Measurements from ENCODE around the gene SERPINF2.
"Not testable (repeated sequence)": the region's sequence is repeated elsewhere in the genome, so short reads cannot be mapped to it uniquely, and the experiment has no call there.

SERPINF2 gene

GRCh38 chr17:1742371-1743087 is at the start of gene SERPINF2:
SERPINF2 (plus strand) TSS chr17:1742871; CDS start chr17:1744996, 2,125 bp downstream.
- H3K9ac ChIP-seq (ENCODE audit: low read length) = no peak within 1 kb of the TSS
- H3K4me3 ChIP-seq (ENCODE audit: low read length) = no peak within 1 kb of the TSS
- H3K9me3 ChIP-seq (ENCODE audit: control insufficient read depth, low read length) = no peaks in the 10 kb centered on the region
- DNase-seq (ENCODE audit: low read depth) = no peak
- H3K27me3 ChIP-seq (replicated peaks; ENCODE audit: control insufficient read depth, insufficient read depth, low read length) = no peaks in the 10 kb centered on the region
- peaks cover 21% of the 10 kb centered on the region for H3K4me1 ChIP-seq (ENCODE audit: control insufficient read depth, insufficient read depth, low read length)
- H3K36me3 ChIP-seq (ENCODE audit: control insufficient read depth, insufficient read depth, low read length, severe bottlenecking) = peaks cover 5% of the 10 kb centered on the region

- Histone ChIP-seq H3K4me3 (ENCODE audit: low read length) (no peak overlapping the region), H3K27me3 (replicated peaks; ENCODE audit: control insufficient read depth, insufficient read depth, low read length) (no peaks in the 10 kb centered on the region), H3K9me3 (ENCODE audit: control insufficient read depth, low read length) (peaks cover 4% of the 10 kb centered on the region), H3K4me1 (ENCODE audit: control insufficient read depth, insufficient read depth, low read length) (no peaks in the 10 kb centered on the region), H3K9ac (ENCODE audit: low read length) (no peak overlapping the region), H3K36me3 (ENCODE audit: control insufficient read depth, insufficient read depth, low read length, severe bottlenecking) (no peaks in the 10 kb centered on the region)
- DNase-seq (ENCODE audit: low read depth) = no peak
These were observed 49.3 kb upstream of the SERPINF2 start for GRCh38 chr17:1693339-1693738.

GRCh38 chr17:1695365-1695764 is 47.3 kb upstream of the SERPINF2 start:
- Histone ChIP-seq H3K4me3 (ENCODE audit: low read length) (no peak overlapping the region), H3K36me3 (ENCODE audit: control insufficient read depth, insufficient read depth, low read length, severe bottlenecking) (no peaks in the 10 kb centered on the region), H3K4me1 (ENCODE audit: control insufficient read depth, insufficient read depth, low read length) (no peaks in the 10 kb centered on the region), H3K9me3 (ENCODE audit: control insufficient read depth, low read length) (peaks cover 4% of the 10 kb centered on the region), H3K27me3 (replicated peaks; ENCODE audit: control insufficient read depth, insufficient read depth, low read length) (no peaks in the 10 kb centered on the region), H3K9ac (ENCODE audit: low read length) (no peak overlapping the region)
- DNase-seq (ENCODE audit: low read depth) = no peak

DNA sequence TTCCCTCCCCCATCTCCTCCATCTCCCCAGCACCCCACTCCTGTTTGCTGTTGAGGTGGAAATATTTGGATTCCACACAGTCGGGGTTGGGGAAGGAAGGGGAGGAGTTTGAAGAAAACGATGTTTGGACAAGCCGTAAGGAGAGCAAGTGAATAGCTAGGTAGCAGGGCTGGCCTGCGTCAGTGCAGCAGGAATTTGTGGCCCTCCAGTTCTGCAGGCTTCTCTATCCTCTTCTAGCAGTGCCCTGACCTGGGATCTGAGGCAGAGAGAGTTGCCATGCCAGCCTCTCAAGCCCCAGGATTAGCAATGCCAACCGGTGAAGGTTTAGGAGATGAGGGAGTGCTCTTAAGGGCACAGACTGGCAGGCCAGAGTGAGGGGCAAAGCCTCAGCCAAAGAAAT is 45.0 kb upstream of the SERPINF2 start:
- DNase-seq (ENCODE audit: low read depth) = no peak
- Histone ChIP-seq H3K27me3 (replicated peaks; ENCODE audit: control insufficient read depth, insufficient read depth, low read length) (no peaks in the 10 kb centered on the region), H3K4me3 (ENCODE audit: low read length) (no peak overlapping the region), H3K9me3 (ENCODE audit: control insufficient read depth, low read length) (peaks cover under 1% of the 10 kb centered on the region), H3K4me1 (ENCODE audit: control insufficient read depth, insufficient read depth, low read length) (no peaks in the 10 kb centered on the region), H3K36me3 (ENCODE audit: control insufficient read depth, insufficient read depth, low read length, severe bottlenecking) (no peaks in the 10 kb centered on the region), H3K9ac (ENCODE audit: low read length) (no peak overlapping the region)

DNA sequence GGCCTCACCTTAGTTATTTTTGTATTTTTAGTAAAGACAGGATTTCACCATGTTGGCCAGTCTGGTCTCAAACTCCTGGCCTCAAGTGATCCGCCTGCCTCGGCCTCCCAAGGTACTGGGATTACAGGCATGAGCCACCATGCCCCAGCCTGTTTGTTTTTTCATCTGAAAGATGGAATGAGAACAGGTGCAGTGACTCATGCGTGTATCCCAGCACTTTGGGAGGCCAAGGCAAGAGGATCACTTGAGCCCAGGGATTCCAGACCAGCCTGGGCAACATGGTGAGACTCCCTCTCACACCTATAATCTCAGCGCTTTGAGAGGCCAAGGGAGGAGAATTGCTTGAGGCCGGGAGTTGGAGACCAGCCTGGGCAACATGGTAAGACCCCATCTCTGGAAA is 42.8 kb upstream of the SERPINF2 start:
- H3K27me3 ChIP-seq (replicated peaks; ENCODE audit: control insufficient read depth, insufficient read depth, low read length); H3K4me3 ChIP-seq (ENCODE audit: low read length); H3K9ac ChIP-seq (ENCODE audit: low read length); H3K4me1 ChIP-seq (ENCODE audit: control insufficient read depth, insufficient read depth, low read length); DNase-seq (ENCODE audit: low read depth); H3K36me3 ChIP-seq (ENCODE audit: control insufficient read depth, insufficient read depth, low read length, severe bottlenecking); H3K9me3 ChIP-seq (ENCODE audit: control insufficient read depth, low read length): not testable (repeated sequence)

DNA sequence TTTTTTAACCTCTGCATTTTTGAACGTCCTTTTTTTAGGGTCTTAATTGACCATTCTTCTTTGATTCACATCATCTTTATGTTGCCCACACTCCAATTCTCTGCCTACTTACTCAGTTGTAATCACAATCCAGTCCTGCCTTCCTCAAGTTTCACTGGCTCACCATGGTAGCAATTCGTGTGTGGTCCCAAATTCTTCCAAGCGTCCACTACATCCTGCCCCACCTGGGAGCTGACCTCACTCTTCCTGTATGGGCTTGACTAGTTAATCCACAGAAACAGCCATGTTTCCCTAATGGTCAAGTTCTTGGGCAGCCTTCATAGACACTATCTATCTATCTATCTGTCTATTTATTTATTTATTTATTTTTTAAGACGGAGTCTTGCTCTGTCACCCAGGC is 39.6 kb upstream of the SERPINF2 start:
- no peaks in the 10 kb centered on the region for H3K9me3 ChIP-seq (ENCODE audit: control insufficient read depth, low read length)
- DNase-seq (ENCODE audit: low read depth) = no peak
- H3K9ac ChIP-seq (ENCODE audit: low read length) = no peak overlapping the region
- no peak overlapping the region for H3K4me3 ChIP-seq (ENCODE audit: low read length)
- no peaks in the 10 kb centered on the region for H3K27me3 ChIP-seq (replicated peaks; ENCODE audit: control insufficient read depth, insufficient read depth, low read length)
- no peaks in the 10 kb centered on the region for H3K4me1 ChIP-seq (ENCODE audit: control insufficient read depth, insufficient read depth, low read length)
- peaks cover 5% of the 10 kb centered on the region for H3K36me3 ChIP-seq (ENCODE audit: control insufficient read depth, insufficient read depth, low read length, severe bottlenecking)

DNA sequence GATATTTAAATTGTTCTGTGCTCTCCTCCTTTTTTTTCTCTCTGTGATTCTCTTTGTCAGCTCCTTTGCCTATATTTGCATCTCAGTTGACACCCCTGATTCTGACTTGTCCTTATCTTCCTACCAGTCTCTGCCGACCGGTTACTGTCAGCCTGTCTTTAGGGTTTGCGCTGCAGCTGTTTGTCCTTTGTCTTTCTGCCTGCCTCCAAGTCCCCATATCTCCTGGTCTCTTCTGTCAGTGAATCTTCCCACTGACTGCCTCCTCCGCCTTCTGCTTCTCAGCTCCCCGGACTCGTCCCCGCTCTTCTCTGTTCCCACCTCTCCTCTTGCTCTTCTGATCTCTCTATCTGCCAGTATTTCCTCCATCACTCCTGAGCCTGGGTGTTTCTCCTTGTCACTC is 37.7 kb upstream of the SERPINF2 start:
- peaks cover 8% of the 10 kb centered on the region for H3K4me1 ChIP-seq (ENCODE audit: control insufficient read depth, insufficient read depth, low read length)
- no peak for DNase-seq (ENCODE audit: low read depth)
- no peak overlapping the region for H3K9ac ChIP-seq (ENCODE audit: low read length)
- H3K9me3 ChIP-seq (ENCODE audit: control insufficient read depth, low read length) = no peaks in the 10 kb centered on the region
- peaks cover 5% of the 10 kb centered on the region for H3K36me3 ChIP-seq (ENCODE audit: control insufficient read depth, insufficient read depth, low read length, severe bottlenecking)
- H3K4me3 ChIP-seq (ENCODE audit: low read length) = no peak overlapping the region
- no peaks in the 10 kb centered on the region for H3K27me3 ChIP-seq (replicated peaks; ENCODE audit: control insufficient read depth, insufficient read depth, low read length)

GRCh38 chr17:1707107-1707506 is 35.6 kb upstream of the SERPINF2 start:
- peaks cover 18% of the 10 kb centered on the region for H3K4me1 ChIP-seq (ENCODE audit: control insufficient read depth, insufficient read depth, low read length)
- H3K36me3 ChIP-seq (ENCODE audit: control insufficient read depth, insufficient read depth, low read length, severe bottlenecking) = peaks cover 18% of the 10 kb centered on the region
- no peak for DNase-seq (ENCODE audit: low read depth)
- H3K4me3 ChIP-seq (ENCODE audit: low read length) = no peak overlapping the region
- H3K9ac ChIP-seq (ENCODE audit: low read length) = no peak overlapping the region
- no peaks in the 10 kb centered on the region for H3K9me3 ChIP-seq (ENCODE audit: control insufficient read depth, low read length)
- H3K27me3 ChIP-seq (replicated peaks; ENCODE audit: control insufficient read depth, insufficient read depth, low read length) = no peaks in the 10 kb centered on the region

- H3K4me3 ChIP-seq (ENCODE audit: low read length) = peak overlapping the region; percentile 97
- H3K4me1 ChIP-seq (ENCODE audit: control insufficient read depth, insufficient read depth, low read length) = peaks cover 35% of the 10 kb centered on the region
- not testable (repeated sequence) for DNase-seq (ENCODE audit: low read depth); H3K9me3 ChIP-seq (ENCODE audit: control insufficient read depth, low read length); H3K27me3 ChIP-seq (replicated peaks; ENCODE audit: control insufficient read depth, insufficient read depth, low read length)
- H3K36me3 ChIP-seq (ENCODE audit: control insufficient read depth, insufficient read depth, low read length, severe bottlenecking) = peaks cover 35% of the 10 kb centered on the region
- peak overlapping the region; percentile 99 for H3K9ac ChIP-seq (ENCODE audit: low read length)
These were observed 33.8 kb upstream of the SERPINF2 start for GRCh38 chr17:1708791-1709346.

DNA sequence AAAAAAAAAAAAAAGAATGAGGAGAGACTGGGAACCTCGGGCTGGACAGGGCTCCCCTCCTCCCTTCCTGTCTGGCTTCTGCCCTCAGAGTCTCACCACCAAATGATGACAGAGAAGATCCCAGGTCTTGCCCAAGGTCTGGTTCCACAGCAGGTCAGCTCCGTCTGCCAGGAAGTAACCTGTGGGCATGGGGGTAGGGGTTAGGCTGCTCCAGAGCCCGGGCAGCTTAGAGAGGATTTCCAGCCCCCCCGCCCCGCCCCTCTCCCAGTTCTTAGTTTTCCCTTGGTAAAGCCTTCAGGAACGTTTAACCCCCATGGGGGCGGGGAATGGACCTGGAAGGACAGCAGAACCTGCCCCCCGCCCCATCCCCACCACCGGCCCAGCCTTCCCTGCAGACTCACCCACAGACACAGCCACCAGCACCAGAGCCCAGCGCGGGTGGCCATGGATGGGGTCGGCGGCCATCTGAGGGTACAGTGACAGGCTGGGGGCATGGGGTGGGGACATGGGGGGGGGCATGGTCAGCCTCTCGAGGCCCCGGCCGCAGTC is 33.2 kb upstream of the SERPINF2 start:
- Histone ChIP-seq H3K4me3 (ENCODE audit: low read length) (peak overlapping the region; percentile 97), H3K27me3 (replicated peaks; ENCODE audit: control insufficient read depth, insufficient read depth, low read length) (no peaks in the 10 kb centered on the region), H3K4me1 (ENCODE audit: control insufficient read depth, insufficient read depth, low read length) (peaks cover 36% of the 10 kb centered on the region), H3K36me3 (ENCODE audit: control insufficient read depth, insufficient read depth, low read length, severe bottlenecking) (peaks cover 40% of the 10 kb centered on the region), H3K9ac (ENCODE audit: low read length) (peak overlapping the region; percentile 99), H3K9me3 (ENCODE audit: control insufficient read depth, low read length) (no peaks in the 10 kb centered on the region)
- peak; percentile 36 for DNase-seq (ENCODE audit: low read depth)

DNA sequence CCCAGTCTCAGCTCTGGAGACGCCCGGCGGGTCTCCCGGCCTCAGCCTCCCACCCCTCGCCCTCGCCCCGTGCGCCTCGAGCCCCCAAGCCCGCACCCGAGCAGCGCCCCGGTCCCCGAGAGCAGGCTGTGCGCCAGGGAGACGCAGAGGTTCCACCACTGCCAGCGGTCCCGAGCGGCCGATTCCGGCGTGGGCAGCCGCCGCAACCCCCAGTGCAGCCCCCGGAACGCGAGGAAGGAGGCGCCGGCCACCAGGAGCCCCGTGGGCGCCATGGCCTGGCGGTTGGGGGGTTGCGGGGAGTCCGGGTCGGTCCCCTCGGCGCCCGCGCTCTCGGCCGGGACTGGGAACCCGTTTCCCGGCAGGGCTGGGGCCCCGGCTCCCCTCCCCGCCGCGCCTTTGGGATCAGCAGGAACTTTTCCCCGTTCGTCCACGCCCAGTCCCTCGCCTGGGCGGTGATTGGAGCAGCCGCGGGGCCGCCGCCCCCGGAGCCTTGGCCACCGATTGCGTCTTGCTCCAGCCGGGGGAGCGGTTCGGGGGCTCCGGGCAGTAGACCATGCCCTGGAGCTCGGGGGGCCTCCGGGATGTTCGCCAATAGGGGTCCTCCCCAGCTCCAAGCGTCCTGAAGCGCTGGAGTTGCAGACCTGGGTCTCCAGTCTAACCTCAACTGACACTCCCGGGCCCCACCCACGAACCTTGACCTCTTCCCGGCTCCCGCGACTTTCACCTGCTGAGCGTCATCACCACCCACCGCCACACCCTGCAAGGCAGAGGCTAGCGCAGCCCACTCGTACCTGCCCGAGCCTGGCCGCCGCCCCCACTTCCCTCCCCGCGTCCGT is 32.5 kb upstream of the SERPINF2 start, which contains the start of gene TLCD2:
TLCD2 (minus strand) TSS at position 407 of the 836 bp plus-strand sequence; CDS start at position 272, 135 bp downstream.
- DNase-seq (ENCODE audit: low read depth) = peak; percentile 94
- peaks cover 36% of the 10 kb centered on the region for H3K4me1 ChIP-seq (ENCODE audit: control insufficient read depth, insufficient read depth, low read length)
- no peaks in the 10 kb centered on the region for H3K9me3 ChIP-seq (ENCODE audit: control insufficient read depth, low read length)
- peak within 1 kb of the TSS; percentile 99 for H3K9ac ChIP-seq (ENCODE audit: low read length)
- peaks cover 40% of the 10 kb centered on the region for H3K36me3 ChIP-seq (ENCODE audit: control insufficient read depth, insufficient read depth, low read length, severe bottlenecking)
- H3K27me3 ChIP-seq (replicated peaks; ENCODE audit: control insufficient read depth, insufficient read depth, low read length) = no peaks in the 10 kb centered on the region
- H3K4me3 ChIP-seq (ENCODE audit: low read length) = peak within 1 kb of the TSS; percentile 97
